NCI-H1092 (cell line): ENCODE results near the gene PSMA6.
"Not testable (repeated sequence)": the region's sequence is repeated elsewhere in the genome, so short reads cannot be mapped to it uniquely, and the experiment has no call there.

Experiments
- DNase-seq: peaks from one replicate; lab custom pipeline; 2025; lab: John Stamatoyannopoulos, UW

The PSMA6 gene

DNA sequence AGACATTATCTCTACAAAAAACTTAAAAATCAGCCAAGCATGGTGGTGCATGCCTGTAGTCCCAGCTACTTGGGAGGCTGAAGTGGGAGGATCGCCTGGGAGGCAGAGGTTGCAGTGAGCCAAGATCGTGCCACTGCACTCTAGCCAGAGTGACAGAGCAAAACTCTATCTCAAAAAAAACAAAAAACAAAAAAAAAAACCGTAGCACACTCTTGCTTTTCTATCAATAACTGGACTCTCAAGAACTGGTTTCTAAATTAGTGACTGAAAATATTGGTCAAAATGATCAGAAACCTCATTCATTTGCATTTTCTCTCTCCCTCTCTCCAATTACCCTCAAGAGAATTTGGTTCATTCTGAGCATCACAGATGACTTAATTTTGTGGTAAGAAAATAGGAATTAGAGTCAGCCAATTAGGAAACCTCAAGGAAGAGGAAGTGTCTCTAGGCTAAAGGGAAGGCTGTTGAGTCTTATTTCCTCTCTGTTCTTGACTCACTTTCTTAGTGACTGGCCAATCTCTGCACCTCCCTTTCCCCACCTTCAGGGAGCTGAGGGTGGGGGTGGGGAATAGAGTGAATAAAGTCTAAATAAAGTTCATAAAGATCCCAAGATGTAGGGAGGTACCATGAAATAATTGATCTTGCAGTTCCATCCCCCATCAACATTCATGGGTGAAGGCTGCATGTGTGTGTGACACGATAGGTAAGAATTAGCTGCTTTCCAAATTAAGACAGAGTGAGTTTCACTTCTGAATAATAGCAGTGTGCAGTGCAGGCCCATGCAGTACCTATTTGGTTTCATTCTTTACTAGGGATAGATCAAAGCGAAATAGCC, 6.8 kb upstream of the PSMA6 start:
- DNase-seq: no peak

DNA sequence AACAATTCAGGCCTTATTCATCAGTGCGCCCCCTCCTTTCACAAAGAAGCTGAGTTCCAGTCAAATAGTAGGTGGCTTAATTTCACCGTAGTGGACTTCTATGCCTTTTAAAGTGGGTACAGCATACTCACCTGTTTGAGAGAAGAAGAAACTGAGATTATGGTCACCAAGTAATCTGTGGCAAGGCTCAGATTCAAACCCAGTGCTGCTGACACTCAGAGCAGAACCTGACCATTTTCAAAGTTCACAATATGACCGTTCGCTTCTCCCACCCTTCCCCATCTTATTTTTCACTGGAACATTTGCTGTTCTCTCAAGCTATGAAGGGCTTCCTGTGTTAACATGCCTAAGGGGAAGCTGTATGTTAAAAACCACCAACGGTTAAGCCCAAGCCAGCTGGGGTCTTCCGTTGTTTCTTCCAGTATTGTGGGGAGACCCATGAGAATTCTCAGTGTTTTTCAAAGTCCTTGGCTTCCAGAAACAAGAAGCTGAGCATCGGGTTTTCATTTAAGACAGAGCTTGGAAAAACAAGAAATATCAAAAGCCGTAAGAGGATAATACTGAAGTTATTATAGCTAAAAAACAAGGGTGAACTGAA, 6.1 kb upstream of the PSMA6 start:
- no peak for DNase-seq

DNA sequence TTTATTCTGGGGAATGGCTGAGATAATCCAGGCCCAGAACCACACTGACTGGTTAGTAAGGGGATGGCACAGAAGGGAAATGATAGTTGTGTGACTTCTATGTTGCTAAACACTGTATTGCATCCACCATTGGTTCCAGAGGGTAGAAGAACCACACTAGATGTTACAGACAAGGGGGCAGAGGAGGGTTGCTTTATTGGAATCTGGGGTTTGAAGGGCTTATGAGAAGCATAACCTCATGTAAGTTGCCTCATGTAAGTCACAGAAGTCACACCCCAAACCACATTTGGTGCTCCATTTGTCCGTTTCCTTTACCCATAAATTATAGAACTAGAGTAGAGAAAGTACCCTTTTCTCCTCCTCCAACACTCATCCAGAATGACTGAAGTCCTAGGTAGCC, 5.5 kb upstream of the PSMA6 start:
- no peak for DNase-seq

DNA sequence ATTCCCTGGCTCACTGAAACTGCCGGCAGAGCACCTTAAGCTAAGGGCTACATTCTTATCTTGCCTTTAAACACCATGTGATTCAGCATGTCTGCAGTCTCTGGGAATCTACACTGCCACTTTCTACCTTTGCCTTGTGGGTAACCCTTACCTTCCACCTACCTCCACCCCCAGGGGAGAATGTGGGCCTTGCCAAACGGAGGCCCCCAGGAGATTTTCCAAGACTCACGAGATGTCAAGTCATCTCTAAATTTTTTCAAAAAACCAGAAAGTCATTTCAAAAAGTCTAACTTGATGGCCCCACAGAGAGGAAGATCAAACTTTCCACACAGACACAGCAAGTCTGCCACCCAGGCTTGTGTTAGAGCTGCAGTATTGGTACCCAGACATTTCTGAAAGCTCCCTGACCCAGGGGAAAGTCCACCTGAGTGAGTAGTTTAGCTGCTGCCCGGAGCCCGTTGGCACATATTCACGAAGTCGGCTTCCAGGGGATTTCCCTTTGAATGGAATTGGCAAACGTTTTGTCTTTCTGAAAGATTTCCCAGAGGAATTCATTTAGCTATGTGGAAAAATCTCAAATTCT, 4.7 kb upstream of the PSMA6 start:
- no peak for DNase-seq

DNA sequence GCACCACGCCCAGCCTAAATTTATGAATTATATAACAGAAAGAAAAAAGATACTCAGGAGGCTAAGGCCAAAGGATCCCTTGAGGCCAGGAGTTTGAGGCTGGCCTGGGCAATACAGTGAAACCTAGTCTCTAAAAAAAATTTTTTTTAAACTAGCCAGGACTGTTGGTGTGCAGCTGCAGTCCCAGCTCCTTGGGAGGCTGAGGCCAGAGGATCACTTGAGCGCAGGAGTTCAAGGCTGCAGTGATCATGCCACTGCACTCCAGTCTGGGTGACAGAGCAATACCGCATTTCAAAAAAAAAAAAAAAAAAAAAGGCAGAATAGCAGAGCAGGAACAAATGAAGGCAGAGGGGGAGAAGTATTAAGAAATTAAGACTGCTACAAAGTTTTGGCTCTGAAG, 2.6 kb upstream of the PSMA6 start:
- DNase-seq: no peak

DNA sequence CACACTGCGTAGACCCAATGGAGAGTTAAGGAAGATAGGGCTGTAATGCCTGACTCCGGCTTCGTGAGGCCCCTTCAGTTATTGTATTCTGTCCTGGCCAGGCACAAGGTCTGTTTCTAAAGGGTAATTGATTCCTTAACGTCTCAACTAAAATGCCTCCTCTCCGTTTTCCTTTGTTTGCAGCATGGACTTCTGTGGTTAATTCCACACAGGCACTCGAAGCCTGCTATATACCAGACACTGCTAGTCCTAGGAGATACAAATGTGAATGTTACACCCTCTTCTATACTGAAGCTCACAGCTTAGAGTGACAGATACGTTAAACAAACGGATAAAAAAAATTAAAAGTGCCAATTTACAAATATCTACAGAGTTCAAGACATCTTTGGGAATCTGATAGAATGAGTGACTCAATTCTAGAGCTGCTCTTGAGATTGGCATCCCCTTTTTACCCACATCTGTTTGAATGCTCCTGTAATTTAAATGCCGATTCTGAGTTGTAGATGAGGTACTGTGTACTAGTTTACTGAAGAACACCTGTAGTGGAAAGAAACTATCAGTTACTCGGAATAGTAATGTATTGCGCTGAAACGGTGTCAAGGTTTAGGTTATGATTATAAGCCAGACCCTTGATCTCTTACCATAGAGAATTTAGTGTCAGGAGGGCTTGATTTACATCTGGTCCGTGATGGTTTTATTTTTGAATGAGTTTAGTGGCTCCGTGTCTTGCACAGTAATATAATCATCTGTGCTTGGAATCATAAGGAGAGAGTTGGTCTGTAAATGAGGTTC, 784 bp downstream of the PSMA6 start:
- no peak for DNase-seq

DNA sequence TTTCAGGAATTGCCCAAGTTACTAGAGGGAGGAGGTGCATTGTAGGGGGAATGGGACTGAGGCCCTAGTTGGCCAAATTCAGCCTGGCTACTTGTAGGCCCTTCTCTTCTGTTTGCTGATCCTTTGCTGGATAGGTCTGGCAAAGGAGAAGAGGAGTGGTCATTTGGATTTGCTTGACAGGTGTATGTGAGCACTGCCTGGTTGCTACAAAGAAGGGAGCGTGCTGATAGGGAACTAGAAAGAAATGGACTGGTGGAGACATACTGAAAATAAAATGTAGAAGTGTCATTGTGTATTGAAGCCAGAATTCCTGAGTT, 3.6 kb downstream of the PSMA6 start:
- DNase-seq: no peak

DNA sequence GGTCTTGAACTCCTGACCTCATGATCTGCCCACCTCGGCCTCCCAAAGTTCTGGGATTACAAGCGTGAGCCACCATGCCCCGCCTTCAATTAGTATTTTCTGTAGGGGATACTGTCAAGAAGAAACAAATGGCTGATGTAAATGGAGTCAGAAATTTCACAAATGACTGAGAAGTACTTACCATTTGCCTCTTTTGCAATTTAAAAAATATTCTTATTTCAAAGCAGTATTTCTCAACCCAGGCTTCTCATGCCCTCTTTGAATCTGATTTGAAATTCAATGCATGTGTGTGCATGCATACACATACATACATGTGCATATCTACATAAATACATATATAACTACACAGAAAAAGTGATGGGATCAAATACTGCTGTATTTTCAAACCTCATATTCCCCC, 4.4 kb downstream of the PSMA6 start:
- no peak for DNase-seq

DNA sequence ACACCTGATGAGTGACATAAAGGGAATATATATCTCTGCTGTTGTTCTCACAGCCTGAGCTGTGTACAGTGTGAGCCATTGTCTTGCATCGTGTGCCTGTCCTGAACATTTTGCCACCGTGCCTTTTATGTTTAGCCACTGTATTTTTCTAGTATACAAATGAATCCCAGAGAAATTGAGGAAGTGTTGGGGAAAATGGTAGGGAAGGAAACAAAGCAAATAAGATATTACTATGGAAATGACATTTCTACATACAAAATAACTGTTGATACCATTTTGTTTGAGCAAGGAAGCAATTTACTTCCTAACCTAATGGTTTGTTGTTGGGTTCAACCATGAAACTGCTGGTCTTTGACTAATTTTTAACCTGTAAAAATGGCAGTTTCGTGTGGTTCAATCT, 5.5 kb downstream of the PSMA6 start:
- no peak for DNase-seq

DNA sequence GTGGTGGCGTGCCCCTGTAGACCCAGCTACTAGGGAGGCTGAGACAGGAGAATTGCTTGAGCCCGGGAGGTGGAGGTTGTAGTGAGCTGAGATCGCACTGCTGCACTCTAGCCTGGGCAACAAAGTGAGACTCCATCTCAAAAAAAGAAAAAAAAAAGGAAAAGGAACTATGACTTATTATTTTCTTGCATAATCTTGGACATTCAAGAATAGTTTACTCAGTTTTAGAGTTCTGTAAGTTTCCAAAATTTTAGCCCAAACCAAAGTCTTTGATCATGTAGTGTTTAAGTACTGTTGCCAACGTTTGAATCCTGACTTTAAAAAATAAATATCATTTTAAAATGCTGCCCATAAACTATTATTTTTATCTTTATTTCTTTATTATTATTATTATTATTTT, 6.2 kb downstream of the PSMA6 start:
- DNase-seq: no peak

DNA sequence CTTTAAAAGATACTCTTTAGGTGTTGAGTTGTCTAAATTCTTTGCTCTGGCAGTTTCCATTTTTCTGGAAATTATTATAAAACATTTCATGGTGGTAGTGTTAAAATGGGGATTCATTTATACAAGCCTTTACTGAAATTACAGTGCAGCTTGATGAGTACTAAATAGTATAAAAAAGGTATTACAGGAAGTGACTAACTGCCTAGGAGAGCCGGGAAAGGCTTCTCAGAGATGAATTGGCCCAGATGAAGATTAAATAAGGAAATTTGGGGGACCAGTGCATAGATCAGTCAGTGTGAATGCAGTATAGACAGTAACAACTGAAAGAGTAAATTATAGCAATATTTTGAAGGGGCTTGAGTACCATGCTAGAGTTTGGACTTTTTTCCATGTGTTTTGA, 7.5 kb downstream of the PSMA6 start:
- no peak for DNase-seq

DNA sequence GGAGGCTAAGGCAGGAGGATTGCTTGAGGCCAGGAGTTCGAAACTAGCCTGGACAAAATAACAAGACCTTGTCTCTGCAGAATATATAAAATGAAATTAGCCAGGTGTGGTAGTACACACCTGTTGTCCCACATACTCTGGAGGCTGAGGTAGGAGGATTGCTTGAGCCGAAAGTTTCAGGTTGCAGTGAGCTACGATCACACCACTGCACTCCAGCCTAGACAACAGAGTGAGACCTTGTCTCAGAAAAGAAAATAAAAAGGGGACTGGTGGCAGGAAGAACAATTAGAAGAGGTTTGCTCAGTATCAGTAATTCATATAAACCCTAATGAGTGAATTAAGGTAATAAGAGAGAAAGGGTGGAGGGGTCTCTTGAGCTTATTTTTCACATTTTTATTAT, 8.0 kb downstream of the PSMA6 start:
- DNase-seq: no peak

DNA sequence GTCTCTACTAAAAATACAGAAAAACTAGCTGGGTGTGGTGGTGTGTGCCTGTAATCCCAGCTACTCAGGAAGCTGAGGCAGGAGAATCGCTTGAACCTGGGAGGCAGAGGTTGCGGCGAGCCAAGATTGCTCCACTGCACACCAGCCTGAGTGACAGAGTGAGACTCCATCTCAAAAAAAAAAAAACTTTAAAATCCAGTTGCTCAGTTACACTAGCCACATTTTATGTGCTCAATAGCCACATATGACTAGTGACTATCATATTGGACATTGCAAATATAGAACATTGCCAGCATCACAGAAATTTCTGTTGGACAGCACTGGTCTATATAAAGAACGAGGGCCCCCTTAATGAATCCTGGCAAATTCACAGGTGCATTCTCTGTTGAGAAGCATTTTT, 9.2 kb downstream of the PSMA6 start:
- not testable (repeated sequence) for DNase-seq

DNA sequence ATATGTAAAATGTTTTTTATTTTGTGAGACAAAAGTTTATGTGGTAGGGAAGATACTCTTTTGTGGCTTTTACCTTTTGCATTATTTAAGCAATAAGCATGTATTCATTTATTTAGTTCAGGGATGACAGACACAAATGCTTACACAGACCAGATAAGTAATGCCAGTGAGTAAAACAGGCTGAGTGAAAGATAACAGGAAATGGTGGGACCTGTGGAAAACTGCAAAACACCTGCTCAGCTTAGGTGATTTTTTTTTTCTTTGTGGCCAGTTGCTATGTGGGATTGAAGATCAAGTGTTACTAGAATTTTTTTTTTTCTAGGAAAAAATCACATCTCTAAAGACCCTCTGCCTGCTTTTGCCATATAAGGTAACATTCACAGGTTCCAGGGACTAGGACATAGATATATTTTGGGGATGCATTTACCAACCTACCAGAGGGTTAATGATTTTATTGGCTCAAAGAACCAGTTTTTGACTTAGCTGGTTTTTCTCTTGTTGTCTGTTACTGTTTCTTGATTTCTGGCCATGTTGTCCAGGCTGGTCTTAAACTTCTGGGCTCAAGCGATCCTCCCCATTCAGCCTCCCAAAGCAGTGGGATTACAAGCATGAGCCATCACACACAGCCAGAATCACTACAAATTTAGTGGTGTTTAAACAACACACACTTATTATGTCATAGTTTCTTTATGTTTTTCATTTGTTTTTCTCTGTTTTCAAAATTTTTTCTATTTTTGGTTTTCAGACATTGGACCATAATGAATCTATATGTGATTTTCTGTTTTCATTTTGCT, 9.8 kb downstream of the PSMA6 start:
- DNase-seq: no peak

DNA sequence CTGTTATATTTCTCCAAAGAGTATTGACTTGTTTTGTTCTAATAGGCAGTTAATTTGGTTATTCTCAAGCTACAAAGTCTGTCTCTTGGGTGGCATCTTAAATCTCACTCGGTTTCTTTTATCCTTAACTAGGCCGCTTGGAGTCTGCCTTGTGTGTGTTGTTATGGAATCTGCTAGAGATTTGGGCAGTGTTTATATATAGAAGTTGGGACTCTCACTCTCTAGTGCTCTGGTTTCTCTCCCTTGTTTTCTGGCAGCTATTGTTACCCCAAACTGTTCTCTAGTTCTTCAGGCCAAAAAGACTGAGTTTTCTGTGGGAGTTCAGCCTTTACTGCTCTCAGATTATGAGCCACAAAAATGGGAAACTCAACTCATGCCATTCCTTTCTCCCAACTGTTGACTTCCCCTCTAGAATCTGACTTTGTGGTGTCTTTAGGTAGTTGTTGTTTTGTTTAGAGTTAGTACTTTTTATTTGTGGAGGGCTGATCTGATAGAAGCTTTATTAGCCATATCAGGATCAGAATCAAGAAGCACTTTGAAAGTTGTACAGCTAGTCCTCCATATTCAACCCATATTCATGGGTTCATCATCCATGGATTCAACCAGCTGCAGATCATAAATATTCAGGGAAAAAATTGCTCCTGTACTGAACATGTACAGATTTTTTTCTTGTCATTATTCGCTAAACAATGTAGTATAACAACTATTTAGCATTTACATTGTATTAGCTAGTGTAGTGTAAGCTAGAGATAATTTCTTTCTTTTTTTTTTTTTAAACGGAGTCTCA, 11.2 kb downstream of the PSMA6 start:
- DNase-seq: no peak

DNA sequence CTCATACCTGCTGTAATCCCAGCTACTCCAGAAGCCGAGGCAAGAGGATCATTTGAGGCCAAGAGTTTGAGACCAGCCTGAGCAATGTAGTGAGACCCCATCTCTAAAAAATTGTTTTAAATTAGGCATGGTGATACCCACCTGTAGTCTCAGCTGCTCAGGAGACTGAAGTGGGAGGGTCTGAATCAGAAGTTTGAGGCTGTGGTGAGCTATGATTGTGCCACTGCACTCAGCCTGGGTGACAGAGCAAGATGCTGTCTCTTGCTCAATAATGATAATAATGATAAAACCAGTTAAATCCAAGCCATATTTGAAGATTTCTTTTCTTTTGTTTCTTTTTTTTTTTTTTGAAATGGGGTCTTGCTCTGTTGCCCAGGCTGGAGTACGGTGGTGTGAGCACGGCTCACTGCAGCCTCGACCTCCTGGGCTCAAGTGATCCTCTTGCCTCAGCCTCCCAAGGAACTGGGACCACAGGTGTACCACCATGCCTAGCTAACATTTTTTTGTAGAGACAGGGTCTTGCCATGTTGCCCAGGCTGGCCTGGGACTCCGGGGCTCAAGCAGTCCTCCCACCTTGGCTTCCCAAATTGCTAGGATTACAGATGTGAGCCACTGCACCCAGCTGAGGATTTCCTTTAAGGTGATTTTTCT, 12.8 kb downstream of the PSMA6 start:
- no peak for DNase-seq

DNA sequence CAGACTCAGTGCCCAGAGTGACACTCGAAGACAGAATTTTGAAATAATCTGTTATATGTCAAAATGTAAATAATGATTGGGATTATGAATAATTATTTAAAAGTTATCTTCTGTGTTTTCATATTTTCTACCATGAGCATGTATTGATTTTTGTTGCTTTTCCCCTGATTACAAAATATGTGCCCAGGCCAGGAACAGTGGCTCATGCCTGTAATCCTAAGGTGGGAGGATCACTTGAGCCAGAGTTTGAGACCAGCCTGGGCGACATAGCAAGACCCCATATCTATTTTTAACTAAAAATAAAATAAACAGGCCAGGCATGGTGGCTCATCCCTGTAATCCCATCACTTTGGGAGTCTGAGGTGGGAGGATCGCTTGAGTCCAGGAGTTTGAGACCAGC, 13.5 kb downstream of the PSMA6 start:
- no peak for DNase-seq

DNA sequence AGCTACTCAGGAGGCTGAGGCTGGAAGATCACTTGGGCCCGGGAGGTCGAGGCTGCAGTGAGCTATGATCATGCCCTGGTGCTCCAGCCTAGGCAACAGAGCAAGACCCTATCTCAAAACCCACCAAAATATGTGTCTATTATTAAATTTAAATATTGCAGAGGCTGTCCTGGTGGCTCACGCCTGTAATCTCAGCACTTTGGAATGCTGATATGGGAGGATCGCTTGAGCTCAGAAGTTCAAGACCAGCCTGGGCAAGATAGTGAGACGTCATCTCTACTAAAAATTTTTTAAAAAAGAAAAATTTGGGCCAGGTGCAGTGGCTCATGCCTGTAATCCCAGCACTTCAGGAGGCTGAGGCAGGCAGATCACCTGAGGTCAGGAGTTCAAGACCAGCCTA, 13.9 kb downstream of the PSMA6 start:
- no peak for DNase-seq

DNA sequence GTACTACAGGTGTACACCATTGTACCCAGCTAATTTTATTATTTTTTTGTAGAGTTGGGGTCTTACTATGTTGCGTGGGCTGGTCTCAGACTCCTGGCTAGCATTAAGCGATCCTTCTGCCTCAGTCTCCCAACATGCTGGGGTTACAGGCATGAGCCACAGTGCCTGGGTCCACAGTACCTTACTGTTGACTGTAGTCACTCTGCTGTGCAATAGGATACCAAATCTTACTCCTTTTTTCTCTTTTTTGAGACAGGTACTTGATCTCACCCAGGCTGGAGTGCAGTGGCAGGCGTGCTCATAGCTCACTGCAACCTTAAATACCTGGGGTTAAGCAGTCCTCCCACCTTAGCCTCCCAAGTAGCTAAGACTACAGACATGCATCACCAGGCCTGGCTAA, 25.6 kb downstream of the PSMA6 start:
- DNase-seq: no peak

DNA sequence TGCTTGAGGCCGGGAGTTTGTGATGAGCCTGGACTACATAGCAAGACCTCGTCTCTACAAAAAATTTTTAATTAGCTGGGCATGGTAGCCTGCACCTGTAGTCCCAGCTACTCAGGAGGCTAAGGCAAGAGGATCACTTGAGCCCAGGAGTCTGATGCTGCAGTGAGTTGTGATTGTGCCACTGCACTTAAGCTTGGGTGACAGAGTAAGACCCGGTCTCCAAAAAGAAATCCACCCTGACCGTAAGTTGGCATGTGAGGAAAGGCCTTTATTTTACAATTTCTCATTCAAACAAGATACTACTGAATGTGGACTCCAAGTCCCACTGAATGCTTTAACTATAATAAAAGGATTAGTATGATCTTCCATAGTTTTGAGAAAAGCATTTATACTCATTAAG, 27.3 kb downstream of the PSMA6 start:
- DNase-seq: no peak

DNA sequence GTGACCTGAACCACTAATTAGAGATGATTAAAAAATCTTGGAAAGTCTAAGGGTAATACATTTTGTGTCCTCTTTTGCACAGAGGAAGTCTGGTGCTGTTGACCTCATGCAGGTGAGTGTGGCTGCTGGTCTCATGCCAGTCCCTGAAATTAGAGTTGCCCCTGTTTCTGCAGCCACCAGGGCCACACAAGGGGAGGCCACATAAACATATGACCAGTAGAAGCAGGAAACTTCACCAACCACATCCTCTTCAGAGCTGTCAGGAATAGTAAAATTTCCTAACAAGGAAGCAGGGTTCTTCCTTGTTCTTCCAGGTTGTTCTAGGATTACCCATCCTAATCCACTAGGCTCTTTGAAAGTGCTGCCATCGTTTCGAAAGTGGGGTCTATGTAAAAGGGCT, 28.3 kb downstream of the PSMA6 start:
- no peak for DNase-seq
